ENCODE results near the gene HDDC3. TPM values are rescaled to one million over a fixed set of nuclear protein-coding genes. Genes with fewer than 3 reads are reported as not detected.

The HDDC3 gene
- total RNA-seq, 4 donors from 2014 or later, result 5.1 to 7.9 (median 6.0) TPM

- WGBS, result 29% methylated on average over 6 of the region's 6 CpGs
- TF ChIP-seq POLR2A (IDR thresholded peaks at IDR 0.05; ENCODE audit: low read depth) (no peak), CTCF (IDR thresholded peaks at IDR 0.05) (no peak), EP300 (IDR thresholded peaks at IDR 0.05) (no peak), POLR2AphosphoS5 (IDR thresholded peaks at IDR 0.05) (no peak)
- DNase-seq (ENCODE audit: extremely low spot score), result no peak
- H3K4me1 ChIP-seq, result peaks cover 38 to 64% (median 57%) of the 10 kb centered on the region in 4 donors
- peak overlapping the region; percentile 62 to 75 (median 68) for H3K4me3 ChIP-seq
- peaks cover 8 to 44% (median 32%) of the 10 kb centered on the region in 4 donors for H3K36me3 ChIP-seq
- no peaks in the 10 kb centered on the region for H3K27me3 ChIP-seq
- H3K9me3 ChIP-seq, result no peaks in the 10 kb centered on the region
- H3K27ac ChIP-seq (replicated peaks in 1 of 4), result peak overlapping the region; percentile 80 to 82 (median 81)
- intact Hi-C loops (cut with DNase I), result loop anchor here (2.0 to 10.0 kb wide), 4 partner anchors 35 to 311 kb away; partner anchors contain the start of genes PRC1 and VPS33B
Measured at GRCh38 chr15:90957791-90958190, 25.4 kb upstream of the HDDC3 start.

DNA sequence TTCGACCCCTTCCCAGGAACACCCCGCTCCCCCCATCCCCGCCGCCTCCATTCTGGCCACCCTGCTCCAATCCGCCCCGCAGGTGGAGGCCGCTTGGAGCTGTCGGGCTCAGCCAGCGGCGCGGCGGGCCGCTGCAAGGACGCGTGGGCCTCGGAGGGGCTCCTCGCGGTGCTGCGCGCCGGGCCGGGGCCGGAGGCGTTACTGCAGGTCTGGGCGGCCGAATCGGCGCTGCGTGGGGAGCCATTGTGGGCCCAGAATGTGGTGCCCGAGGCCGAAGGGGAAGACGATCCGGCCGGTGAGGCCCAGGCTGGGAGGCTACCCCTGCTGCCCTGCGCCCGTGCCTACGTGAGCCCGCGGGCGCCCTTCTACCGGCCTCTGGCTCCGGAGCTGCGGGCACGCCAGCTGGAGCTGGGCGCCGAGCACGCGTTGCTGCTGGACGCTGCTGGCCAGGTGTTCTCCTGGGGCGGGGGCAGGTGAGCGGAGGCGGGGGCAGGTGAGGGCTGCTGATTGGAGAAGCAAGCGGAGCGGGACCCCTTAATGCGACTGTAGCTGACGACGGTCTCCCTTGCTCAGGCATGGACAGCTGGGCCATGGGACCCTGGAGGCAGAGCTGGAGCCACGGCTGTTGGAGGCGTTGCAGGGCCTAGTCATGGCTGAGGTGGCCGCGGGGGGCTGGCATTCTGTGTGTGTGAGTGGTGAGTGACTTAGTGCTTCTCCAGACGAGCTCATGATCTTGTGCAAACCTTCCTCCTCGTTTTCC, 24.9 kb upstream of the HDDC3 start:
- peak overlapping the region; percentile 80 to 82 (median 81) for H3K27ac ChIP-seq (replicated peaks in 1 of 4)
- WGBS, result 22% methylated on average over 3 of the region's 63 CpGs
- peak overlapping the region; percentile 62 to 75 (median 68) for H3K4me3 ChIP-seq
- no peak for DNase-seq (ENCODE audit: extremely low spot score)
- peaks cover 14 to 45% (median 34%) of the 10 kb centered on the region in 4 donors for H3K36me3 ChIP-seq
- no peak for TF ChIP-seq POLR2AphosphoS5 (IDR thresholded peaks at IDR 0.05)
- no peak for TF ChIP-seq POLR2A (IDR thresholded peaks at IDR 0.05; ENCODE audit: low read depth)
- peaks cover 38 to 64% (median 57%) of the 10 kb centered on the region in 4 donors for H3K4me1 ChIP-seq
- intact Hi-C loops (cut with DNase I), result loop anchor here (2.0 to 10.0 kb wide), 4 partner anchors 35 to 312 kb away; partner anchors contain the start of genes PRC1 and VPS33B
- H3K27me3 ChIP-seq, result no peaks in the 10 kb centered on the region
- no peaks in the 10 kb centered on the region for H3K9me3 ChIP-seq

GRCh38 chr15:90956274-90957030, 24.1 kb upstream of the HDDC3 start:
- H3K36me3 ChIP-seq, result peaks cover 21 to 45% (median 34%) of the 10 kb centered on the region in 4 donors
- H3K27me3 ChIP-seq, result no peaks in the 10 kb centered on the region
- WGBS, result 8% methylated on average over 29 of the region's 56 CpGs
- peak overlapping the region; percentile 62 to 75 (median 68) for H3K4me3 ChIP-seq
- no peak for DNase-seq (ENCODE audit: extremely low spot score)
- peak; percentile 11 to 28 for TF ChIP-seq POLR2AphosphoS5 (IDR thresholded peaks at IDR 0.05)
- TF ChIP-seq POLR2A (IDR thresholded peaks at IDR 0.05; ENCODE audit: low read depth), result no peak
- peak in 2 of 3 experiments; percentile 87 to 96 for TF ChIP-seq CTCF (IDR thresholded peaks at IDR 0.05)
- no peak for TF ChIP-seq EP300 (IDR thresholded peaks at IDR 0.05)
- no peaks in the 10 kb centered on the region for H3K9me3 ChIP-seq
- H3K4me1 ChIP-seq, result peaks cover 38 to 64% (median 57%) of the 10 kb centered on the region in 4 donors
- peak overlapping the region; percentile 80 to 82 (median 81) for H3K27ac ChIP-seq (replicated peaks in 1 of 4)
- intact Hi-C loops (cut with DNase I), result loop anchor here (2.0 to 10.0 kb wide), 4 partner anchors 36 to 312 kb away; partner anchors contain the start of genes PRC1 and VPS33B

DNA sequence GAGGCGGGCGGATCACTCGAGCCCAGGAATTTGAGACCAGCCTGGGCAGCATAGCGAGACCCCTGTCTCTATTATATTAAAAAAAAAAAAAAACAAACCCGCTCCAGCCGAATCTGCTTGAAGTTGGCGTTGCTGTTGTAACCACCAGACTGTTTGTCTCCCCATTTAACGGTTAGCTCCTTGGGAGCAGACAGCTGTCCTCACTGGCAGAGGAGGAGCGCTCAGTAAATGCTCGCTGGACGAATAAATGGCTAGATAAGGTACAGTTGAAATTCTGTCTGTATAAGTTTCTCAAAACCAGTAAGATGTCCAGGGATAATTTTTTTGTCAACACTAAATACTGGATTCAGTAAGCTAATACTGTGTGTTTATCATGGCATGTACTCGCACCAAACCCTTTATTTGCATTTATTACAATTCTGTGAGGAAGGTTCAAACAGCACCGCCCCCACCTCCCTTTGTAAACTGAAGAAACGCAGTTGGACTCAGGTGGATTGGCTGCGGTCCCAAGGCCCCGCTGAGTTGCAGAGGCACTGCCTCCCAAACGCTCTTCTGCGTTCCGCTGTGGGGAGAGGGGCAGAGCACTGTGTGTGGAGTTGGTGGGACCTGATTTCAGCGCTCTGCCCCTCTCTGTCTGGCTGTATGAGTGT, 23.4 kb upstream of the HDDC3 start:
- DNase-seq (ENCODE audit: extremely low spot score), result no peak
- Histone ChIP-seq H3K4me1 (peaks cover 36 to 60% (median 56%) of the 10 kb centered on the region in 4 donors), H3K27me3 (no peaks in the 10 kb centered on the region), H3K9me3 (no peaks in the 10 kb centered on the region), H3K4me3 (peak overlapping the region; percentile 61 to 80 (median 74)), H3K27ac (replicated peaks in 1 of 4) (peak overlapping the region in 3 of 4 donors; percentile 80 to 96 (median 91)), H3K36me3 (peaks cover 27 to 45% (median 36%) of the 10 kb centered on the region in 4 donors)
- TF ChIP-seq POLR2AphosphoS5 (IDR thresholded peaks at IDR 0.05) (no peak), CTCF (IDR thresholded peaks at IDR 0.05) (no peak)
- intact Hi-C loops (cut with DNase I), result loop anchor here (2.0 to 10.0 kb wide), 4 partner anchors 37 to 313 kb away; partner anchors contain the start of genes PRC1 and VPS33B
- 82% methylated on average over 19 of the region's 20 CpGs for WGBS

Measured in esophagus muscularis mucosa (tissue), 4 donors.